ENCODE data around the gene MYH15. TPM values are rescaled to one million over a fixed set of nuclear protein-coding genes. Genes with fewer than 3 reads are reported as not detected.

MYH15 gene
- total RNA-seq, 4 donors from 2014 or later: under 0.01 to 0.22 TPM; not detected in 2

- H3K36me3 ChIP-seq: no peaks in the 10 kb centered on the region
- 91 to 94% methylated on average over 7 of the region's 7 CpGs for WGBS, 2 donors
These were observed 101.3 kb downstream of the MYH15 start for GRCh38 chr3:108408883-108409799.

GRCh38 chr3:108407886-108408285 is 102.5 kb downstream of the MYH15 start:
- Histone ChIP-seq H3K9me3 (no peaks in the 10 kb centered on the region), H3K27ac (peak overlapping the region in 1 of 4 donors; percentile 8), H3K4me3 (no peak overlapping the region), H3K4me1 (no peaks in the 10 kb centered on the region), H3K36me3 (no peaks in the 10 kb centered on the region), H3K27me3 (no peaks in the 10 kb centered on the region)
- WGBS, 2 donors: 55 to 56% methylated on average over 3 of the region's 3 CpGs
- DNase-seq (ENCODE audit: low spot score in 2 of 2): no peak
- TF ChIP-seq EP300 (IDR thresholded peaks at IDR 0.05) (no peak), POLR2A (IDR thresholded peaks at IDR 0.05) (no peak), CTCF (IDR thresholded peaks at IDR 0.05) (no peak)

More at GRCh38 chr3:108408883-108409799, 101.3 kb downstream of the MYH15 start:
- DNase-seq (ENCODE audit: low spot score in 2 of 2): no peak
- Histone ChIP-seq H3K4me3 (no peak overlapping the region), H3K4me1 (no peaks in the 10 kb centered on the region), H3K27ac (no peak overlapping the region), H3K27me3 (no peaks in the 10 kb centered on the region), H3K9me3 (no peaks in the 10 kb centered on the region)
- TF ChIP-seq EP300 (IDR thresholded peaks at IDR 0.05): no peak
- TF ChIP-seq CTCF (IDR thresholded peaks at IDR 0.05): no peak
- TF ChIP-seq POLR2A (IDR thresholded peaks at IDR 0.05): no peak

- Histone ChIP-seq H3K9me3 (no peaks in the 10 kb centered on the region), H3K27me3 (no peaks in the 10 kb centered on the region), H3K4me3 (no peak overlapping the region), H3K4me1 (no peaks in the 10 kb centered on the region), H3K27ac (no peak overlapping the region), H3K36me3 (no peaks in the 10 kb centered on the region)
- DNase-seq (ENCODE audit: low spot score in 2 of 2): peak in 1 of 2 donors; percentile 40
- TF ChIP-seq POLR2A (IDR thresholded peaks at IDR 0.05) (no peak), CTCF (IDR thresholded peaks at IDR 0.05) (peak; percentile 33 to 55 (median 46))
- WGBS, 2 donors: 33 to 36% methylated on average over 7 of the region's 7 CpGs
These were observed 103.7 kb downstream of the MYH15 start for GRCh38 chr3:108406661-108407206.

GRCh38 chr3:108406063-108406660 is 104.2 kb downstream of the MYH15 start:
- H3K4me3 ChIP-seq: no peak overlapping the region
- no peak for DNase-seq (ENCODE audit: low spot score in 2 of 2)
- no peaks in the 10 kb centered on the region for H3K4me1 ChIP-seq
- H3K27me3 ChIP-seq: no peaks in the 10 kb centered on the region
- WGBS, 2 donors: 71 to 75% methylated on average over 3 of the region's 3 CpGs
- H3K27ac ChIP-seq: no peak overlapping the region
- H3K36me3 ChIP-seq: no peaks in the 10 kb centered on the region
- TF ChIP-seq CTCF (IDR thresholded peaks at IDR 0.05) (no peak), EP300 (IDR thresholded peaks at IDR 0.05) (no peak), POLR2A (IDR thresholded peaks at IDR 0.05) (no peak)
- H3K9me3 ChIP-seq: no peaks in the 10 kb centered on the region

- no peak overlapping the region for H3K27ac ChIP-seq
- no peak for TF ChIP-seq POLR2A (IDR thresholded peaks at IDR 0.05)
- no peak for TF ChIP-seq CTCF (IDR thresholded peaks at IDR 0.05)
- no peak for TF ChIP-seq EP300 (IDR thresholded peaks at IDR 0.05)
- WGBS, 2 donors: 64 to 71% methylated on average over 2 of the region's 2 CpGs
These were observed 106.0 kb downstream of the MYH15 start for GRCh38 chr3:108404368-108404767.

More at GRCh38 chr3:108404368-108404767, 106.0 kb downstream of the MYH15 start:
- no peaks in the 10 kb centered on the region for H3K27me3 ChIP-seq
- H3K9me3 ChIP-seq: no peaks in the 10 kb centered on the region
- H3K36me3 ChIP-seq: no peaks in the 10 kb centered on the region
- no peak overlapping the region for H3K4me3 ChIP-seq
- H3K4me1 ChIP-seq: no peaks in the 10 kb centered on the region
- DNase-seq (ENCODE audit: low spot score in 2 of 2): no peak

All from tibial nerve (tissue), 4 donors.